HepG2 (cell line): ENCODE measurements around the gene TSSK3. TPM values are rescaled to one million over a fixed set of nuclear protein-coding genes. Genes with fewer than 3 reads are reported as not detected.

Experiments used
- ARHGAP35 ChIP-seq: sonication (generic); formaldehyde crosslinking; IDR thresholded peaks from 2 replicates; pipeline ENCODE4 v1.9.0; 2022; ENCODE audit warnings: mild to moderate bottlenecking, inconsistent platforms, moderate library complexity, missing genetic modification reagents, borderline replicate concordance
- BCL6 ChIP-seq: IDR thresholded peaks from 2 replicates; pipeline ENCODE4 v1.6.1; 2016; ENCODE audit warnings: missing genetic modification reagents, missing compliant biosample characterization
- HCFC1 ChIP-seq: fragments of 150-350 bp; IDR thresholded peaks from 2 replicates; pipeline ENCODE4 v1.6.1; 2014; ENCODE audit warnings: low read depth, low read length
- MATR3 ChIP-seq: sonication (generic); formaldehyde crosslinking; IDR thresholded peaks from 2 replicates; pipeline ENCODE4 v1.4.0; 2020; ENCODE audit warnings: missing genetic modification reagents
- NR2F6 ChIP-seq, 2 experiments: IDR thresholded peaks; 2 replicates each; pipeline ENCODE4 v1.6.1; 2016; ENCODE audit warnings: antibody characterized with exemption in 1 of 2, mild to moderate bottlenecking in 1 of 2
- ONECUT2 ChIP-seq: sonication (generic); formaldehyde crosslinking; IDR thresholded peaks from 2 replicates; pipeline ENCODE4 v1.4.0; 2020; ENCODE audit warnings: missing genetic modification reagents
- STAG1 ChIP-seq: sonication (generic); formaldehyde crosslinking; IDR thresholded peaks from 2 replicates; pipeline ENCODE4 v1.4.0; 2020; ENCODE audit warnings: missing genetic modification reagents
- ZNF282 ChIP-seq: fragments of 450-650 bp; IDR thresholded peaks from 2 replicates; pipeline ENCODE4 v1.6.1; 2018; ENCODE audit not compliant: partially characterized antibody
- ZNF629 ChIP-seq: sonication (generic); formaldehyde crosslinking; conservative IDR thresholded peaks from 2 replicates; pipeline ENCODE4 v1.5.0; 2020; ENCODE audit warnings: missing genetic modification reagents
- polyA plus RNA-seq, 8 experiments: library from polyadenylated mRNA; depleted of rRNA in 3 of 8; stranded (reverse) in 7 of 8; unstranded in 1 of 8; fragments of >200 nt; fragmentation: Illumina TruSeq in 4 of 8; extraction: Trizol in 4 of 8; gene quantifications; 2 replicates each; pipeline versions ENCODE4 v1.2.1 to v1.2.3, GENCODE V29; 2011 to 2016; ENCODE audit warnings: low read depth in 4 of 8, missing spikeins in 1 of 8, mixed read lengths in 1 of 8; ENCODE audit not compliant: insufficient read depth in 1 of 8
- total RNA-seq, 5 experiments: library from RNA; depleted of rRNA; stranded (reverse); fragments of >200 nt; fragmentation: Illumina TruSeq; extraction: Trizol; gene quantifications; 2 replicates each; pipeline ENCODE4 v1.2.3, GENCODE V29; 2016; ENCODE audit warnings: low read depth in 1 of 5
- TF ChIP-seq, protein P1 (sequence below), 2 experiments: fragments of 450-650 bp in 1 of 2; sonication (generic) in 1 of 2; formaldehyde crosslinking; IDR thresholded peaks; 2 replicates each; pipeline versions ENCODE4 v1.5.0 to v1.8.0; 2020 to 2022; ENCODE audit warnings: mild to moderate bottlenecking in 1 of 2, missing genetic modification reagents in 1 of 2
- TF ChIP-seq, protein P2 (sequence below): sonication (generic); formaldehyde crosslinking; conservative IDR thresholded peaks from 2 replicates; pipeline ENCODE4 v1.4.0; 2020; ENCODE audit warnings: missing genetic modification reagents
- TF ChIP-seq, protein P3 (sequence below): sonication (generic); formaldehyde crosslinking; conservative IDR thresholded peaks from 2 replicates; pipeline ENCODE4 v1.4.0; 2020; ENCODE audit warnings: missing genetic modification reagents
- TF ChIP-seq, protein P4 (sequence below): sonication (generic); formaldehyde crosslinking; IDR thresholded peaks from 2 replicates; pipeline ENCODE4 v1.8.0; 2022; ENCODE audit warnings: mild to moderate bottlenecking, missing genetic modification reagents, borderline replicate concordance
- TF ChIP-seq, protein P5 (sequence below): sonication (generic); formaldehyde crosslinking; IDR thresholded peaks from 2 replicates; pipeline ENCODE4 v1.9.0; 2021; ENCODE audit warnings: missing genetic modification reagents, mild to moderate bottlenecking, borderline replicate concordance
- TF ChIP-seq, protein P6 (sequence below): sonication (generic); formaldehyde crosslinking; IDR thresholded peaks from 2 replicates; pipeline ENCODE4 v1.4.0; 2020; ENCODE audit warnings: missing genetic modification reagents

The TSSK3 gene
- total and polyA plus RNA-seq, 2 of the 13 experiments (the other 11 are each of a cell fraction or from before 2014, with no cell fraction given) = 1.0 to 1.1 TPM

DNA sequence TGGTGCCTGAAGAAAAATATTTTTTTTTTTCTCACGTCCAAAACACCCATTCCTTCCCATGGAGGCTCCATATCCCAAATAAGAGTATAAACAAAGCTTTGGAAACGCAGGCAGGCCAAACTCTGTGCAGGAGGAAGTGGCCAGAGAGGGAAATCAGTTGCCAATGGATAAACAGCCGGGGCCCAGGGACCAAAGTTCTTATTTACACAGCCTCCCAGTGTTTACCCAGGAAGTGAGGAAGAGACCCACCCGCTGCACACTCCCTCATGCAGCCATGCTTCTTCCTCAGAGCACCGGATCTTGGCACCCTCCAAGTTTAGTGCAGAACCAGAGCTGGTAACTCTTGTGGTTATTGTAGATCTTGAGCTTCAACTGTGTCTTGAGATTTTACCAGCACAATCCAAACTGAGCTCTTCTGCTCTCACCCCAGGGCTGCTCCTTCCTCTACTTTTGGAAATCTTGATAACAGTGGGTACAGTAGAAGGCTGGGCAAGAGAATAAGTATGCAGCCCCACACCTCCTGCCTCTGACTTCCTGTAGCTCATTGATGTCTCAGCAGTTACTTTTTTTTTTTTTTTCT lies 40.5 kb upstream of the TSSK3 start (continued):
- TF ChIP-seq, protein P1, sequence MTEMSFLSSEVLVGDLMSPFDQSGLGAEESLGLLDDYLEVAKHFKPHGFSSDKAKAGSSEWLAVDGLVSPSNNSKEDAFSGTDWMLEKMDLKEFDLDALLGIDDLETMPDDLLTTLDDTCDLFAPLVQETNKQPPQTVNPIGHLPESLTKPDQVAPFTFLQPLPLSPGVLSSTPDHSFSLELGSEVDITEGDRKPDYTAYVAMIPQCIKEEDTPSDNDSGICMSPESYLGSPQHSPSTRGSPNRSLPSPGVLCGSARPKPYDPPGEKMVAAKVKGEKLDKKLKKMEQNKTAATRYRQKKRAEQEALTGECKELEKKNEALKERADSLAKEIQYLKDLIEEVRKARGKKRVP (CRISPR knock-in tag; IDR thresholded peaks at IDR 0.05) = 0 out of 4 replicates have a peak, but pooled peaks of 1 of the 2 experiments have one; percentile 35
- TF ChIP-seq, protein P2, sequence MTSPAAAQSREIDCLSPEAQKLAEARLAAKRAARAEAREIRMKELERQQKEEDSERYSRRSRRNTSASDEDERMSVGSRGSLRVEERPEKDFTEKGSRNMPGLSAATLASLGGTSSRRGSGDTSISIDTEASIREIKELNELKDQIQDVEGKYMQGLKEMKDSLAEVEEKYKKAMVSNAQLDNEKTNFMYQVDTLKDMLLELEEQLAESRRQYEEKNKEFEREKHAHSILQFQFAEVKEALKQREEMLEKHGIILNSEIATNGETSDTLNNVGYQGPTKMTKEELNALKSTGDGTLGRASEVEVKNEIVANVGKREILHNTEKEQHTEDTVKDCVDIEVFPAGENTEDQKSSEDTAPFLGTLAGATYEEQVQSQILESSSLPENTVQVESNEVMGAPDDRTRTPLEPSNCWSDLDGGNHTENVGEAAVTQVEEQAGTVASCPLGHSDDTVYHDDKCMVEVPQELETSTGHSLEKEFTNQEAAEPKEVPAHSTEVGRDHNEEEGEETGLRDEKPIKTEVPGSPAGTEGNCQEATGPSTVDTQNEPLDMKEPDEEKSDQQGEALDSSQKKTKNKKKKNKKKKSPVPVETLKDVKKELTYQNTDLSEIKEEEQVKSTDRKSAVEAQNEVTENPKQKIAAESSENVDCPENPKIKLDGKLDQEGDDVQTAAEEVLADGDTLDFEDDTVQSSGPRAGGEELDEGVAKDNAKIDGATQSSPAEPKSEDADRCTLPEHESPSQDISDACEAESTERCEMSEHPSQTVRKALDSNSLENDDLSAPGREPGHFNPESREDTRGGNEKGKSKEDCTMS (CRISPR knock-in tag) = no peak
- TF ChIP-seq NR2F6 (IDR thresholded peaks at IDR 0.05) = peak; percentile 48
- TF ChIP-seq NR2F6 (CRISPR knock-in tag; IDR thresholded peaks at IDR 0.05) = peak; percentile 63
- TF ChIP-seq, protein P3, sequence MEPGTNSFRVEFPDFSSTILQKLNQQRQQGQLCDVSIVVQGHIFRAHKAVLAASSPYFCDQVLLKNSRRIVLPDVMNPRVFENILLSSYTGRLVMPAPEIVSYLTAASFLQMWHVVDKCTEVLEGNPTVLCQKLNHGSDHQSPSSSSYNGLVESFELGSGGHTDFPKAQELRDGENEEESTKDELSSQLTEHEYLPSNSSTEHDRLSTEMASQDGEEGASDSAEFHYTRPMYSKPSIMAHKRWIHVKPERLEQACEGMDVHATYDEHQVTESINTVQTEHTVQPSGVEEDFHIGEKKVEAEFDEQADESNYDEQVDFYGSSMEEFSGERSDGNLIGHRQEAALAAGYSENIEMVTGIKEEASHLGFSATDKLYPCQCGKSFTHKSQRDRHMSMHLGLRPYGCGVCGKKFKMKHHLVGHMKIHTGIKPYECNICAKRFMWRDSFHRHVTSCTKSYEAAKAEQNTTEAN (CRISPR knock-in tag) = no peak
- no peak for TF ChIP-seq MATR3 (CRISPR knock-in tag)
- 0 out of 2 replicates have a peak, but pooled peaks have one; percentile 20 for TF ChIP-seq ZNF629
- TF ChIP-seq, protein P4, sequence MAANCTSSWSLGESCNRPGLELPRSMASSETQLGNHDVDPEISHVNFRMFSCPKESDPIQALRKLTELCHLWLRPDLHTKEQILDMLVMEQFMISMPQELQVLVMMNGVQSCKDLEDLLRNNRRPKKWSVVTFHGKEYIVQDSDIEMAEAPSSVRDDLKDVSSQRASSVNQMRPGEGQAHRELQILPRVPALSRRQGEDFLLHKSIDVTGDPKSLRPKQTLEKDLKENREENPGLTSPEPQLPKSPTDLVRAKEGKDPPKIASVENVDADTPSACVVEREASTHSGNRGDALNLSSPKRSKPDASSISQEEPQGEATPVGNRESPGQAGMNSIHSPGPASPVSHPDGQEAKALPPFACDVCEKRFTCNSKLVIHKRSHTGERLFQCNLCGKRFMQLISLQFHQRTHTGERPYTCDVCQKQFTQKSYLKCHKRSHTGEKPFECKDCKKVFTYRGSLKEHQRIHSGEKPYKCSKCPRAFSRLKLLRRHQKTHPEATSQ (CRISPR knock-in tag) = no peak
- no peak for TF ChIP-seq ONECUT2 (CRISPR knock-in tag)
- TF ChIP-seq BCL6 (CRISPR knock-in tag) = peak; percentile 21; the same call in 1 of the 2 replicates
- TF ChIP-seq, protein P5, sequence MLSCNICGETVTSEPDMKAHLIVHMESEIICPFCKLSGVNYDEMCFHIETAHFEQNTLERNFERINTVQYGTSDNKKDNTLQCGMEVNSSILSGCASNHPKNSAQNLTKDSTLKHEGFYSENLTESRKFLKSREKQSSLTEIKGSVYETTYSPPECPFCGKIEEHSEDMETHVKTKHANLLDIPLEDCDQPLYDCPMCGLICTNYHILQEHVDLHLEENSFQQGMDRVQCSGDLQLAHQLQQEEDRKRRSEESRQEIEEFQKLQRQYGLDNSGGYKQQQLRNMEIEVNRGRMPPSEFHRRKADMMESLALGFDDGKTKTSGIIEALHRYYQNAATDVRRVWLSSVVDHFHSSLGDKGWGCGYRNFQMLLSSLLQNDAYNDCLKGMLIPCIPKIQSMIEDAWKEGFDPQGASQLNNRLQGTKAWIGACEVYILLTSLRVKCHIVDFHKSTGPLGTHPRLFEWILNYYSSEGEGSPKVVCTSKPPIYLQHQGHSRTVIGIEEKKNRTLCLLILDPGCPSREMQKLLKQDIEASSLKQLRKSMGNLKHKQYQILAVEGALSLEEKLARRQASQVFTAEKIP (CRISPR knock-in tag) = no peak
- no peak for TF ChIP-seq ARHGAP35 (CRISPR knock-in tag)
- TF ChIP-seq STAG1 (CRISPR knock-in tag) = peak; percentile 20; the same call in 1 of the 2 replicates
- TF ChIP-seq ZNF282 = no peak
- TF ChIP-seq, protein P6, sequence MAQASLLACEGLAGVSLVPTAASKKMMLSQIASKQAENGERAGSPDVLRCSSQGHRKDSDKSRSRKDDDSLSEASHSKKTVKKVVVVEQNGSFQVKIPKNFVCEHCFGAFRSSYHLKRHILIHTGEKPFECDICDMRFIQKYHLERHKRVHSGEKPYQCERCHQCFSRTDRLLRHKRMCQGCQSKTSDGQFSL (CRISPR knock-in tag) = no peak
- TF ChIP-seq HCFC1 = no peak
